K562 (cell line): Measurements from ENCODE around the gene GUCY1A1.

Experiments
- IRF1 ChIP-seq: sonication (generic); formaldehyde crosslinking; IDR thresholded peaks from 2 replicates; pipeline ENCODE4 v1.8.0; 2022; ENCODE audit warnings: missing genetic modification reagents, mild to moderate bottlenecking, borderline replicate concordance
- TCF7L2 ChIP-seq: fragments of 150-350 bp; IDR thresholded peaks from 2 replicates; pipeline ENCODE4 v1.6.1; 2016; ENCODE audit warnings: low read depth, mild to moderate bottlenecking, low read length, moderate library complexity
- TF ChIP-seq, protein P1 (sequence below): conservative IDR thresholded peaks from 2 replicates; pipeline ENCODE4 v1.6.1; 2011; ENCODE audit warnings: low read depth, mild to moderate bottlenecking, low read length; ENCODE audit not compliant: control insufficient read depth

- no peak for TF ChIP-seq IRF1 (CRISPR knock-in tag)
- TF ChIP-seq, protein P1, sequence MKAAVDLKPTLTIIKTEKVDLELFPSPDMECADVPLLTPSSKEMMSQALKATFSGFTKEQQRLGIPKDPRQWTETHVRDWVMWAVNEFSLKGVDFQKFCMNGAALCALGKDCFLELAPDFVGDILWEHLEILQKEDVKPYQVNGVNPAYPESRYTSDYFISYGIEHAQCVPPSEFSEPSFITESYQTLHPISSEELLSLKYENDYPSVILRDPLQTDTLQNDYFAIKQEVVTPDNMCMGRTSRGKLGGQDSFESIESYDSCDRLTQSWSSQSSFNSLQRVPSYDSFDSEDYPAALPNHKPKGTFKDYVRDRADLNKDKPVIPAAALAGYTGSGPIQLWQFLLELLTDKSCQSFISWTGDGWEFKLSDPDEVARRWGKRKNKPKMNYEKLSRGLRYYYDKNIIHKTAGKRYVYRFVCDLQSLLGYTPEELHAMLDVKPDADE: no peak
- TF ChIP-seq TCF7L2: no peak
Measured at GRCh38 chr4:155678011-155678410, 11.4 kb downstream of the GUCY1A1 start.
